DOHH2 (cell line): Measurements from ENCODE around the gene ITPRIPL2.

Experiments used
- CTCF ChIP-seq: fragments of 200-600 bp; sonication (generic); IDR thresholded peaks from one replicate; pipeline ENCODE4 v1.5.1; 2014; ENCODE audit warnings: antibody characterized with exemption, mild to moderate bottlenecking, low read depth, low read length; ENCODE audit not compliant: poor library complexity, severe bottlenecking
- EZH2phosphoT487 ChIP-seq: fragments of 200-600 bp; sonication (generic); IDR thresholded peaks from 2 replicates; pipeline ENCODE4 v1.6.1; 2017; ENCODE audit warnings: borderline replicate concordance, mild to moderate bottlenecking, antibody characterized with exemption, low read length, moderate library complexity, mixed read lengths

- TF ChIP-seq CTCF (peak; percentile 60), EZH2phosphoT487 (no peak)
These were observed 54.1 kb downstream of the ITPRIPL2 start, which contains the start of gene SYT17 for GRCh38 chr16:19167710-19168370.
